Panc1 (cell line): ENCODE data around the gene C1QC.

Experiments
- TF ChIP-seq, protein P1 (sequence below): fragments of 450-650 bp; IDR thresholded peaks from 2 replicates; pipeline ENCODE4 v1.5.1; 2017; ENCODE audit warnings: mild to moderate bottlenecking
- TF ChIP-seq, protein P2 (sequence below), 2 experiments: IDR thresholded peaks; 2 replicates each; pipeline ENCODE4 v1.6.1; 2011 to 2012; ENCODE audit warnings: low read depth in 2 of 2, control low read depth in 1 of 2, low read length in 1 of 2, mild to moderate bottlenecking in 1 of 2, moderate library complexity in 1 of 2; ENCODE audit not compliant: insufficient read depth in 1 of 2

DNA sequence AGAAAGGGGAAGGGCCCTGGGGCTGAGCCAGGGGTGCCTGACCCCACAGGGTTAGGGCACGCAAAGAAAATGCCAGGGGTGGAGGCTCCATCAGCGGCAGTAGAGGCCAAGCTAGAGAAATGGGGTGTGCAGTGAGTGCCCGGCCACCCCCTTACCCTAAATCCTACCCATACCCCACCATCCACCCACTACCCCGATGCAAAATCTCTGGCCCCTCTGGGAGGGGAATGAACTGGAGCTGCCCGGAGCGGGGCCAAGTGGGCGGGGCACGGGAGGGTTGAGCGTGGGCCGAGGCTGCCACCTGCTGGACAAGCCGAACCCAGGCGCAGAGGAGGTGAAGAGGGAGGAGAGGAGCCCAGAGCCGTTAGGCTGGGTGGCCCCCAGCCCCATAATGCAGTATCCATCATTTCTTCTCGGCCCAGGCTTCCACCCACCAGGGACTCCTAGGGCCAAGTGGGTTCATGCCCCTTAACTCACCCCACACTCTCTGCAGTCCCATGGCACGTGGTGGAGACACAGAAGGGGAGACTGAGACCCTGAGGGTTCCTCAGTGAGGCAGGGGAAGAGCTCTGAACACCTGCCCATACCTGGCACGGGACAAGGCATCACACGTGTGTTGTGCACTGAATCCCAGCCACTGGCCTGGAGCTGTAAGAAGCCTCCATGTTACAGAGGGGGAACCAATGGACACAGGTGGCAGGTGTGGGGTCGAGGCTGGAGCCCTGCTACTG lies 1.4 kb upstream of the C1QC start:
- TF ChIP-seq, protein P1, sequence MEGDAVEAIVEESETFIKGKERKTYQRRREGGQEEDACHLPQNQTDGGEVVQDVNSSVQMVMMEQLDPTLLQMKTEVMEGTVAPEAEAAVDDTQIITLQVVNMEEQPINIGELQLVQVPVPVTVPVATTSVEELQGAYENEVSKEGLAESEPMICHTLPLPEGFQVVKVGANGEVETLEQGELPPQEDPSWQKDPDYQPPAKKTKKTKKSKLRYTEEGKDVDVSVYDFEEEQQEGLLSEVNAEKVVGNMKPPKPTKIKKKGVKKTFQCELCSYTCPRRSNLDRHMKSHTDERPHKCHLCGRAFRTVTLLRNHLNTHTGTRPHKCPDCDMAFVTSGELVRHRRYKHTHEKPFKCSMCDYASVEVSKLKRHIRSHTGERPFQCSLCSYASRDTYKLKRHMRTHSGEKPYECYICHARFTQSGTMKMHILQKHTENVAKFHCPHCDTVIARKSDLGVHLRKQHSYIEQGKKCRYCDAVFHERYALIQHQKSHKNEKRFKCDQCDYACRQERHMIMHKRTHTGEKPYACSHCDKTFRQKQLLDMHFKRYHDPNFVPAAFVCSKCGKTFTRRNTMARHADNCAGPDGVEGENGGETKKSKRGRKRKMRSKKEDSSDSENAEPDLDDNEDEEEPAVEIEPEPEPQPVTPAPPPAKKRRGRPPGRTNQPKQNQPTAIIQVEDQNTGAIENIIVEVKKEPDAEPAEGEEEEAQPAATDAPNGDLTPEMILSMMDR: peak; percentile 95
- TF ChIP-seq, protein P2, sequence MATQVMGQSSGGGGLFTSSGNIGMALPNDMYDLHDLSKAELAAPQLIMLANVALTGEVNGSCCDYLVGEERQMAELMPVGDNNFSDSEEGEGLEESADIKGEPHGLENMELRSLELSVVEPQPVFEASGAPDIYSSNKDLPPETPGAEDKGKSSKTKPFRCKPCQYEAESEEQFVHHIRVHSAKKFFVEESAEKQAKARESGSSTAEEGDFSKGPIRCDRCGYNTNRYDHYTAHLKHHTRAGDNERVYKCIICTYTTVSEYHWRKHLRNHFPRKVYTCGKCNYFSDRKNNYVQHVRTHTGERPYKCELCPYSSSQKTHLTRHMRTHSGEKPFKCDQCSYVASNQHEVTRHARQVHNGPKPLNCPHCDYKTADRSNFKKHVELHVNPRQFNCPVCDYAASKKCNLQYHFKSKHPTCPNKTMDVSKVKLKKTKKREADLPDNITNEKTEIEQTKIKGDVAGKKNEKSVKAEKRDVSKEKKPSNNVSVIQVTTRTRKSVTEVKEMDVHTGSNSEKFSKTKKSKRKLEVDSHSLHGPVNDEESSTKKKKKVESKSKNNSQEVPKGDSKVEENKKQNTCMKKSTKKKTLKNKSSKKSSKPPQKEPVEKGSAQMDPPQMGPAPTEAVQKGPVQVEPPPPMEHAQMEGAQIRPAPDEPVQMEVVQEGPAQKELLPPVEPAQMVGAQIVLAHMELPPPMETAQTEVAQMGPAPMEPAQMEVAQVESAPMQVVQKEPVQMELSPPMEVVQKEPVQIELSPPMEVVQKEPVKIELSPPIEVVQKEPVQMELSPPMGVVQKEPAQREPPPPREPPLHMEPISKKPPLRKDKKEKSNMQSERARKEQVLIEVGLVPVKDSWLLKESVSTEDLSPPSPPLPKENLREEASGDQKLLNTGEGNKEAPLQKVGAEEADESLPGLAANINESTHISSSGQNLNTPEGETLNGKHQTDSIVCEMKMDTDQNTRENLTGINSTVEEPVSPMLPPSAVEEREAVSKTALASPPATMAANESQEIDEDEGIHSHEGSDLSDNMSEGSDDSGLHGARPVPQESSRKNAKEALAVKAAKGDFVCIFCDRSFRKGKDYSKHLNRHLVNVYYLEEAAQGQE (IDR thresholded peaks at IDR 0.05; ENCODE audit: insufficient read depth in 1 of 2, low read depth in 2 of 2, low read length in 1 of 2): no peak
